Subcutaneous abdominal adipose tissue (tissue), 5 donors: ENCODE results near the gene PRR23C.
"Not testable (repeated sequence)": the region's sequence is repeated elsewhere in the genome, so short reads cannot be mapped to it uniquely, and the experiment has no call there.

ENCODE experiments used
- H3K27ac ChIP-seq: one replicate; pipeline ENCODE4 v1.7.0; 2013; ENCODE audit warnings: low read depth, mild to moderate bottlenecking, inconsistent platforms, low read length, moderate library complexity
- H3K27me3 ChIP-seq, 5 donors: one replicate each; pipeline ENCODE4 v1.7.0; 2013; ENCODE audit warnings: low read length in 5 of 5, inconsistent platforms in 1 of 5; ENCODE audit not compliant: control insufficient read depth in 5 of 5, insufficient read depth in 4 of 5
- H3K36me3 ChIP-seq, 5 donors: one replicate each; pipeline ENCODE4 v1.7.0; 2013; ENCODE audit warnings: low read length in 5 of 5; ENCODE audit not compliant: control insufficient read depth in 5 of 5, insufficient read depth in 5 of 5
- H3K4me1 ChIP-seq, 5 donors: one replicate each; pipeline ENCODE4 v1.7.0; 2013; ENCODE audit warnings: low read length in 5 of 5, mild to moderate bottlenecking in 3 of 5, moderate library complexity in 1 of 5; ENCODE audit not compliant: control insufficient read depth in 5 of 5, insufficient read depth in 5 of 5
- H3K4me3 ChIP-seq, 5 donors: one replicate each; pipeline ENCODE4 v1.7.0; 2013; ENCODE audit warnings: low read length in 5 of 5, low read depth in 1 of 5
- H3K9ac ChIP-seq, 5 donors: one replicate each; pipeline ENCODE4 v1.7.0; 2013; ENCODE audit warnings: low read length in 5 of 5, mild to moderate bottlenecking in 4 of 5, moderate library complexity in 3 of 5
- H3K9me3 ChIP-seq, 5 donors: one replicate each; pipeline ENCODE4 v1.7.0; 2013; ENCODE audit warnings: low read length in 5 of 5; ENCODE audit not compliant: control insufficient read depth in 5 of 5
- donor health status: healthy.
- donor health status: healthy.
- donor health status: healthy.
- donor health status: healthy.
- donor health status: healthy.

The PRR23C gene

DNA sequence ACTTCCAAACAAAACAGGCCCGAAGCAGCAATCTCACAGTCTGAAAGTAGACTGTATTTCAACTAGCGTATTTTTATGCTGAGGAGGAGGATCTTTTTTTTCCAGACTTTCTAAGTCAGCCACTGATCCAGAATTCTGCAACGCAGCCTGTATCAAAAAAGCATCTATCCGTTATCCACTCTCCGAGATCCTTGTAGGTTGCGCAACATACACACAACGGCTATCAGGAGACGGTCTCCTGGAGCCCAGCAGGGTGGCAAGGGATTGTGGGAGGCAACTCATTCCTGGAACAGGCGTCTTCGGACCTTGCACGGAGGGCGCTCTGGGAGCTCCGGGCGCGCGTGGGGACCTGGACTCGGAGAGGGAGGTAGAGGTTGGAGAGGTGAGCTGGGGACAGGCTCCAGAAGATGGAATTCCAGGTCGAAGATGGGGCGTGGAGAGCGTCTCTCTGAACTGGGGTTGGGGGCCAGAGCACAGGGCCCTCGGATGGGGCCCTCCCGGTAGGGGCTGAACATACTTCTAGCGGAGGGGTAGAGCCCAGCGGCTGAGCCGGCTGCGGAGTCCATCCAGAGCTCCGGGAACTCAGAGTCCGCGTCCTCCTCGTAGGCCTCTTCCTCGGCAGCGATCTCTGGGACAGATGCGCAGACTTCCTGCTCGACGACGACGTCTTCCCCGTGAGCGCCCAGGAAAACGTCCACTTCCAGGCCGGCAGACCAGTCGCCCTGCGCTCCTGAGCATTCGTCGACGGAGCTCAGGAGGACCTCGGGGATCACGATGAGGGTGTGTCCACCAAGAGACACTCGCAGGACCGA lies 932 bp downstream of the PRR23C start:
- H3K9me3 ChIP-seq, result peaks cover 0 to 18% (median 14%) of the 10 kb centered on the region in 5 donors
- peaks cover 0 to 5% (median 3%) of the 10 kb centered on the region in 5 donors for H3K27me3 ChIP-seq
- H3K36me3 ChIP-seq, result no peaks in the 10 kb centered on the region

DNA sequence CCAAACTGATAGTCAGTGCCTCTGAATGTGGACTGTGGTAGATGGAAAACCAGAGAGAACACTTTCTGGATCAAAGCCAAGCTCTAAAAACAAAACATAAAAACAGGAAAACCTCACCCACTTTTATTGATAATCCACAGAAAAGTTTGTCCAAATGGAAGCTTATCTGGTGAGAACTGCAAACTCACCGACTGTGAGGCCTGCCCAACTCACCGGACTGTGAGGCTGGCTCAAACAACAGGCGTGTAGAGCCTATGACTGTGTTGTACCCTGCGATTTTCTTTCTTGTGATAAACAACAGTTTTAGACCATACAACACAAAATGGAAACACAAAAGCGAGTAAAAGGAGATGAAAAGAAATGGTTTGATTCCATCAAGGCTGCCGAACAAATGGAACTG lies 7.2 kb downstream of the PRR23C start:
- Histone ChIP-seq H3K9ac (no peak overlapping the region), H3K4me1 (no peaks in the 10 kb centered on the region), H3K27ac (no peak overlapping the region), H3K9me3 (no peaks in the 10 kb centered on the region), H3K27me3 (peaks cover 0 to 3% (median 0%) of the 10 kb centered on the region in 5 donors), H3K4me3 (no peak overlapping the region), H3K36me3 (no peaks in the 10 kb centered on the region)

More for the DNA sequence above, 932 bp downstream of the PRR23C start:
- Histone ChIP-seq H3K4me3 (no peak overlapping the region), H3K27ac (no peak overlapping the region), H3K4me1 (no peaks in the 10 kb centered on the region), H3K9ac (no peak overlapping the region)

DNA sequence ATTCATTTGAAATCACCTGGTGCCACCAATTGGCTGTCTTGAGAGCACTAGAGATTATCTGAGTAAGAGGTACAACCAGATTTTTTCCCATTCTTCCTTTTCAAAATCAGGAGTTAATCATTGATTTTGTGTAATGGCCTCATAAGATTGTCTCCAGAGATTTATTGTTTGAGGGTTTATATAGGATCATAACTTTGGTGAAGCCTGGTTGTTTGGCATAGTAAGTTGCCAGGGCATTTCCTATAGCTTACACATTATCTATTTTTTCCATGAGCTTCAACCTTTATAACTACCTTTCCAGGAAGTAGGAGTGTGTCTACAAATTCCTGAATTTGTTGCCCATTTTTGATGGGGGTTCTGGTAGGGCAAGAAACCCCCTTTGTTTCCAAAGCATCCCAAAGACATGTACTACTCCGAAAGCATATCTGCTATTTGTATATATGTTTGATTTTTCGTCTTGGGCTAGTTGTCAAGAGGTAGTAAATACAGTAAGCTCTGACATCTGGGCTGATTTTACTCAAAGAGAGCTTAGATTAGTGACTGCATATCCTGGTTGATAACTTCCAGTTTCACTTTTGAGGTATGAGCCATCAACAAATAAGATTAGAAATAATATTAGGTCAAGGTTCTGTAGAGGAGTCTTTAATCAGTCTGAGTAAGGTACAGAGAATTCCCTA lies 12.2 kb downstream of the PRR23C start:
- H3K9ac ChIP-seq, result no peak overlapping the region
- peaks cover 2 to 10% (median 5%) of the 10 kb centered on the region in 5 donors for H3K9me3 ChIP-seq
- H3K4me3 ChIP-seq, result no peak overlapping the region
- H3K4me1 ChIP-seq, result no peaks in the 10 kb centered on the region
- H3K36me3 ChIP-seq, result no peaks in the 10 kb centered on the region
- no peak overlapping the region for H3K27ac ChIP-seq
- no peaks in the 10 kb centered on the region for H3K27me3 ChIP-seq

DNA sequence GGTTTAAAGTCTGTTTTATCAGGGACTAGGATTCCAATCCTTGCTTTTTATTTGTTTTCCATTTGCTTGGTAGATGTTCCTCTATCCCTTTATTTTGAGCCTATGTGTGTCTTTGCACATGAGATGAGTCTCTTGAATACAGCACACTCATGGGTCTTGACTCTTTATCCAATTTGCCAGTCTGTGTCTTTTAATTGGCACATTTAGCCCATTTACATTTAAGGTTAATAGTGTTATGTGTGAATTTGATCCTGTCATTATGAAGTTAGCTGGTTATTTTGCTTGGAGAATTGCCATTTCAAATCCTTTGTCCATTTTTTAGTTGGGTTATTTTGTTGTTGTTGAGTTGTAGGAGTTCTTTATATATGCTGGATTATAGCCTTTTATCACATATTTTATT lies 14.1 kb downstream of the PRR23C start:
- not testable (repeated sequence) for H3K9me3 ChIP-seq, H3K4me3 ChIP-seq, H3K4me1 ChIP-seq, H3K27me3 ChIP-seq, H3K36me3 ChIP-seq, H3K27ac ChIP-seq, H3K9ac ChIP-seq

DNA sequence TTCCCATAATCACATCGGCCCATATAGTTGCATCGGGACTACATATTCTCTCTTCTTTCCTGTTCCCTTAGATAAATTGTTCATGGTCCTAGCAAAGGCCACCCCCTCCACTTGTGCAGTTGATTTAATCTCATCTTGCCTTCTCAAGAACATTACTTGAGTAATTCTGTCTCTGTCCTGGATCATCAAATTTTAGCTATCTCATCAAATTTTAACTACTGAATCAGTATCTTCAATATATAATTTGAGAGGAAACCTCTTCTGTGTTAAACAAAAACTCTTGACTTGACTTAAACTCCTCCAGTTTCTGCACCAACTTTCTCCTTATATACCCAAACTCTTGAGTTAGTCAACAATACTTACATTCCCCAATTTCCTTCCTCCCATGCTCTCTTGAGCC lies 19.7 kb downstream of the PRR23C start:
- Histone ChIP-seq H3K4me3 (no peak overlapping the region), H3K9me3 (peaks cover 0 to 8% (median 7%) of the 10 kb centered on the region in 5 donors), H3K4me1 (no peaks in the 10 kb centered on the region), H3K27ac (no peak overlapping the region), H3K36me3 (no peaks in the 10 kb centered on the region), H3K9ac (no peak overlapping the region), H3K27me3 (no peaks in the 10 kb centered on the region)

DNA sequence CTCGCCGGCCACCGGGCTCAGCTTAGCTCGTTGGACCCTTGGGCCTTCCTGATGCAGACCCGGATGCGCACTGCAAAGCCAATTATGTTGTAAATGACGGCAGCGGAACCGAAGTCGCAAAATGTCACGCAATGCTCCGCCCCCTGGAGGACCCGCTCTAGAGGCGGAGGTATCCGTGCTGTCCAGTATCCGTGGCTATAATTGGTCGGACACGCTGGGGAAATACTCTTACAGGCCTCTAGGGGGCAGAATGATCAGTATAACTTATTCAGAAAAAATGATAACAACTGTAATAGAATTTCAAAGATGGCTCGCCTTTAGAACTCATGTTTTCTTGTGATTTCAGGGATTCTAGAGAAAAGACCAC lies 23.8 kb downstream of the PRR23C start, which contains the start of gene PRR23B:
PRR23B (minus strand) TSS at position 59 of the 367 bp plus-strand sequence. CDS start 265 bp downstream, outside the sequence.
- Histone ChIP-seq H3K27me3 (no peaks in the 10 kb centered on the region), H3K4me3 (no peak within 1 kb of the TSS), H3K27ac (no peak within 1 kb of the TSS), H3K36me3 (no peaks in the 10 kb centered on the region), H3K4me1 (no peaks in the 10 kb centered on the region), H3K9ac (no peak within 1 kb of the TSS), H3K9me3 (peaks cover 0 to 10% (median 7%) of the 10 kb centered on the region in 5 donors)

DNA sequence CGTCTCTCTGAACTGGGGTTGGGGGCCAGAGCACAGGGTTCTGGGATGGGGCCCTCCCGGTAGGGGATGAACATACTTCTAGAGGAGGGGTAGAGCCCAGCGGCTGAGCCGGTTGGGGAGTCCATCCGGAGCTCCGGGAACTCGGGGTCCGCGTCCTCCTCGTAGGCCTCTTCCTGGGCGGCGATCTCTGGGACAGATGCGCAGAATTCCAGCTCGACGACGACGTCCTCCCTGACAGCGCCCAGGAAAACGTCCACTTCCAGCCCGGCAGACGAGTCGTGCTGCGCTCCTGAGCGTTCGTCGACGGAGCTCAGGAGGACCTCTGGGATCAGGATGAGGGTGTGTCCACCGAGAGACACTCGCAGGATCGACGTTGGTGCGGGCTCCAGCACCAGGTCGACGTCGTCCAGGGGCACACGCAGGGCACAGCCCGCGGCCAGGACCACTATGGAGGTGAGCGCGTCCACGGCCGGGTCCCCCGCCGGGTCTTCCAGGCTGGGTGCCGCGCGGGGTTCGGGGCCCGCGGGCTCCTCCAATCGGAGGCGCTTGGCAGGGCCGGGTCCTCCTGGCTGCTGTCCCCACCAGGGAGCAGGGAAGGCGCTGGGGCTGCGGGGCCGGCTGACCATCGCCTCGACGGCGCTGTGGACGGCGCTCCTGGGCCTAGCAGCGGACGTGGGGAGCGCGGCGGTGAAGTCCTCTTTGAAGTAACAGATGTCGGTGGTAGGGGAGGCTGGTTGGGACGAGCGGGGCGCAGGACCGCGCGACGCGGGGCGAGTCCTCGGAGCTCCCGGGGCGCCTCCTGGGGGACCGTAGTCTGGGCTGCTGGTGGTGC lies 24.4 kb downstream of the PRR23C start:
- Histone ChIP-seq H3K9me3 (peaks cover 0 to 10% (median 7%) of the 10 kb centered on the region in 5 donors), H3K4me1 (no peaks in the 10 kb centered on the region), H3K9ac (no peak overlapping the region), H3K36me3 (no peaks in the 10 kb centered on the region), H3K4me3 (no peak overlapping the region), H3K27me3 (no peaks in the 10 kb centered on the region), H3K27ac (no peak overlapping the region)

DNA sequence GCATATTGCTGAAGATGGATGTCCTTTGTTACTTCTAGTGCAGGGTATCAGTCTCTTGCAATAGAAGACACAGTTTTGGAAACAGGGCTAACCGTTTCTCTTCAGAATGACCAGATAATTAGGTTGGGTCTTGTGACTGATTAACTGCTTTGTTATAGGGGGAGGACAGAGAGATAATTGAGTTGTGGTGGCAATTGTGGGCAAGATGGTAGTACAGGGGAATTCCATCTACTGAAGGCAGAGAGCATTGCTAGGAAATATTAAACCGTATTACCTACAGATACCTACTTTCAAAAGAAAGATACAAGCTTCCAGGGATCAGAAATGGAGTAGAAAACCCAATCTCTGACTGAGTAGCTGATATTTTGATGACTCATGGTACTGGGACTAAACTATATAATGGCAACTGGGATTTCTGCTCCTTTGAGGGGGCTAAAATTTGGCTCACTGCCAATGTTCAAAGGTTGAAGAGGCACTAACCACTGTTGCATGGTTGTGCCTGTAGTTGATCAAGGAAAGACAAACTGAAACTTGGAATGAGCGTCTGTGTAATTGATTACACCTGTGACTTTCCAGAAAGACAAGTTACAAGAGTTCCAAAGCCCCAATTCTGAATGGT lies 28.2 kb downstream of the PRR23C start:
- H3K9me3 ChIP-seq, result peaks cover 0 to 15% (median 12%) of the 10 kb centered on the region in 5 donors
- no peak overlapping the region for H3K4me3 ChIP-seq
- no peaks in the 10 kb centered on the region for H3K36me3 ChIP-seq
- H3K27me3 ChIP-seq, result no peaks in the 10 kb centered on the region
- H3K27ac ChIP-seq, result no peak overlapping the region
- no peak overlapping the region for H3K9ac ChIP-seq
- H3K4me1 ChIP-seq, result no peaks in the 10 kb centered on the region

DNA sequence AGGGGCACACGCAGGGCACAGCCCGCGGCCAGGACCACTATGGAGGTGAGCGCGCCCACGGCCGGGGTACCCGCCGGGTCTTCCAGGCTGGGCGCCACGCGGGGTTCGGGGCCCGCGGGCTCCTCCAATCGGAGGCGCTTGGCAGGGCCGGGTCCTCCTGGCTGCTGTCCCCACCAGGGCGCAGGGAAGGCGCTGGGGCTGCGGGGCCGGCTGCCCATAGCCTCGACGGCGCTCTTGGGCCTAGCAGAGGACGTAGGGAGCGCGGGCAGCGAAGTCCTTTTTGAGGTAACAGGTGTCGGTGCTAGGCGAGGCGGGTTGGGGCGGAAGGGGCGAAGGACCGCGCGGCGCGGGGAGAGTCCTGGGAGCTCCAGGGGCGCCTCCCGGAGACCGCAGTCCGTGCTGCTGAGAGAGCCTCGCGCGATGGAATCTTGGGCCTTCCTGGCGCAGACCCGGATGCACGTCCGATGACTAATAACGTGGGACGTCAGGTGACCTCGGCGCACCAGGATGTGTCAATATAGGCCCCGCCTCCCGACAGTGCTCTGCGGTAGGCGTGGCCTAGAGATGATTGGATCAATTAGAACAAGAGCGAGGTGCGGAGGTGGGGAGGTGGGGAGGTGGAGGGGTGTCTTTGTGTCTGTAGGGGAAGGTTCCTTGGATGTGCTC lies 38.5 kb downstream of the PRR23C start, which contains the start of gene PRR23A:
PRR23A (minus strand) TSS at position 218 of the 666 bp plus-strand sequence; CDS start at position 218, 0 bp downstream.
- Histone ChIP-seq H3K27me3 (no peaks in the 10 kb centered on the region), H3K9me3 (peaks cover 0 to 15% (median 11%) of the 10 kb centered on the region in 5 donors), H3K36me3 (no peaks in the 10 kb centered on the region), H3K9ac (no peak within 1 kb of the TSS), H3K27ac (no peak within 1 kb of the TSS), H3K4me1 (no peaks in the 10 kb centered on the region), H3K4me3 (no peak within 1 kb of the TSS)
